Endothelial cell of coronary artery (primary cell): ENCODE data around the gene TTC22. TPM values are rescaled to one million over a fixed set of nuclear protein-coding genes. Genes with fewer than 3 reads are reported as not detected.

Experiments used
- total RNA-seq: library from RNA; depleted of rRNA; stranded (reverse); fragments of >200 nt; gene quantifications from 2 replicates; pipeline ENCODE4 v1.2.3, GENCODE V29; 2014

TTC22 gene
- total RNA-seq, result not detected in 2 replicates

GRCh38 chr1:54800899-54801759 lies at the start of gene TTC22:
TTC22 (minus strand) TSS chr1:54801323; CDS start chr1:54801163, 160 bp downstream.

GRCh38 chr1:54764133-54764921 lies 36.8 kb downstream of the TTC22 start, which contains the start of gene PARS2:
PARS2 (minus strand) TSS chr1:54764523; CDS start chr1:54759161, 5,362 bp downstream.

Other genes with a start within 250 kb of the TTC22 start
- gene FAM151A, start 177.8 kb downstream of the TTC22 start, total RNA-seq, result not detected in 2 replicates
- gene MROH7, start 159.5 kb downstream of the TTC22 start, total RNA-seq, result under 0.01 and 0.28 TPM in 2 replicates
- gene TTC4, start 85.5 kb downstream of the TTC22 start, total RNA-seq, result 18.4 and 19.3 TPM in 2 replicates
- 3.2 and 3.8 TPM in 2 replicates for gene PARS2, start 36.8 kb downstream of the TTC22 start, total RNA-seq
- 20.5 and 48.0 TPM in 2 replicates for gene DHCR24, start 85.9 kb upstream of the TTC22 start, total RNA-seq
- gene TMEM61, start 179.3 kb upstream of the TTC22 start, total RNA-seq, result not detected in 2 replicates
- not detected in 2 replicates for gene BSND, start 197.6 kb upstream of the TTC22 start, total RNA-seq
- gene PCSK9, start 238.2 kb upstream of the TTC22 start, total RNA-seq, result under 0.01 TPM in 2 replicates